HEK293 (cell line): ENCODE results near the gene CCR5AS.

Experiments
- CTCF ChIA-PET: fragments of 350-600 bp; formaldehyde crosslinking; extraction: SDS; loops from one replicate; lab custom pipeline; 2021; ENCODE audit warnings: antibody characterized with exemption; lab: Yijun Ruan, JAX
- POLR2A ChIA-PET: fragments of 300-600 bp; formaldehyde crosslinking; extraction: SDS; loops from one replicate; lab custom pipeline; 2020; ENCODE audit warnings: antibody characterized with exemption, inconsistent platforms; lab: Yijun Ruan, JAX
- H3K27ac ChIP-seq: fragments of 200-500 bp; sonication (Bioruptor generic); 2 replicates; pipeline ENCODE4 v1.5.1; 2014; ENCODE audit warnings: low read depth, low read length, control low read depth, inconsistent platforms; ENCODE audit errors: extremely low read depth
- H3K36me3 ChIP-seq, 2 experiments: fragments of 200-500 bp in 1 of 2; sonication (Bioruptor generic) in 1 of 2; 1 replicate in 1 of 2; 2 replicates in 1 of 2; pipeline ENCODE4 v1.5.1; 2014 to 2017; ENCODE audit warnings: inconsistent platforms in 2 of 2, low read length in 2 of 2; ENCODE audit not compliant: control insufficient read depth in 2 of 2, insufficient read depth in 1 of 2
- H3K4me1 ChIP-seq: fragments of 200-500 bp; sonication (Bioruptor generic); 2 replicates; pipeline ENCODE4 v1.5.1; 2014; ENCODE audit warnings: mild to moderate bottlenecking, low read length, inconsistent platforms; ENCODE audit not compliant: control insufficient read depth, insufficient read depth
- H3K4me3 ChIP-seq: 2 replicates; pipeline ENCODE4 v1.5.1; 2011; ENCODE audit warnings: low read depth, mild to moderate bottlenecking, control low read depth, low read length, moderate library complexity
- H3K9me3 ChIP-seq: fragments of 200-500 bp; sonication (Bioruptor generic); 2 replicates; pipeline ENCODE4 v1.5.1; 2014; ENCODE audit warnings: low read depth, low read length, inconsistent platforms; ENCODE audit not compliant: control insufficient read depth, insufficient read depth
- ATF2 ChIP-seq: fragments of 450-650 bp; formaldehyde crosslinking; IDR thresholded peaks from 2 replicates; pipeline ENCODE4 v1.5.1; 2016; ENCODE audit warnings: missing biosample characterization, missing genetic modification characterization, low read depth
- KLF10 ChIP-seq: fragments of 450-650 bp; IDR thresholded peaks from 2 replicates; pipeline ENCODE4 v1.5.1; 2018; ENCODE audit warnings: missing biosample characterization, mild to moderate bottlenecking, missing genetic modification characterization
- PRDM6 ChIP-seq: fragments of 450-650 bp; formaldehyde crosslinking; IDR thresholded peaks from 2 replicates; pipeline ENCODE4 v1.5.1; 2017; ENCODE audit warnings: missing biosample characterization, missing genetic modification characterization
- ZBTB1 ChIP-seq: fragments of 450-650 bp; formaldehyde crosslinking; IDR thresholded peaks from 2 replicates; pipeline ENCODE4 v1.5.1; 2016; ENCODE audit warnings: missing biosample characterization, missing genetic modification characterization
- ZNF132 ChIP-seq: fragments of 450-650 bp; formaldehyde crosslinking; IDR thresholded peaks from 2 replicates; pipeline ENCODE4 v1.5.1; 2017; ENCODE audit warnings: missing biosample characterization, missing genetic modification characterization, borderline replicate concordance
- ZNF398 ChIP-seq: fragments of 450-650 bp; formaldehyde crosslinking; IDR thresholded peaks from 2 replicates; pipeline ENCODE4 v1.5.1; 2017; ENCODE audit warnings: missing biosample characterization, missing genetic modification characterization
- ZNF433 ChIP-seq: fragments of 450-650 bp; formaldehyde crosslinking; IDR thresholded peaks from 2 replicates; pipeline ENCODE4 v1.5.1; 2016; ENCODE audit warnings: missing biosample characterization, missing genetic modification characterization, low read depth
- ZNF624 ChIP-seq: fragments of 450-650 bp; formaldehyde crosslinking; IDR thresholded peaks from 2 replicates; pipeline ENCODE4 v1.5.1; 2017; ENCODE audit warnings: missing biosample characterization, missing genetic modification characterization
- ZNF660 ChIP-seq: fragments of 450-650 bp; IDR thresholded peaks from 2 replicates; pipeline ENCODE4 v1.5.1; 2018; ENCODE audit warnings: missing biosample characterization, mild to moderate bottlenecking, missing genetic modification characterization
- ZNF785 ChIP-seq: fragments of 450-650 bp; formaldehyde crosslinking; IDR thresholded peaks from 2 replicates; pipeline ENCODE4 v1.5.1; 2016; ENCODE audit warnings: missing biosample characterization, missing genetic modification characterization
- ZNF843 ChIP-seq: fragments of 450-650 bp; formaldehyde crosslinking; IDR thresholded peaks from 2 replicates; pipeline ENCODE4 v1.5.1; 2016; ENCODE audit warnings: missing biosample characterization, missing genetic modification characterization
- ZSCAN18 ChIP-seq: fragments of 450-650 bp; formaldehyde crosslinking; IDR thresholded peaks from 2 replicates; pipeline ENCODE4 v1.5.1; 2016; ENCODE audit warnings: missing biosample characterization, missing genetic modification characterization
- ZSCAN5A ChIP-seq: fragments of 450-650 bp; formaldehyde crosslinking; IDR thresholded peaks from 2 replicates; pipeline ENCODE4 v1.5.1; 2016; ENCODE audit warnings: missing biosample characterization, missing genetic modification characterization
- TF ChIP-seq, protein P1 (sequence below): fragments of 450-650 bp; formaldehyde crosslinking; IDR thresholded peaks from 2 replicates; pipeline ENCODE4 v1.5.1; 2016; ENCODE audit warnings: missing biosample characterization, missing genetic modification characterization
- TF ChIP-seq, protein P2 (sequence below): fragments of 450-650 bp; formaldehyde crosslinking; IDR thresholded peaks from 2 replicates; pipeline ENCODE4 v1.5.1; 2017; ENCODE audit warnings: missing biosample characterization, missing genetic modification characterization
- TF ChIP-seq, protein P3 (sequence below): fragments of 450-650 bp; formaldehyde crosslinking; IDR thresholded peaks from 2 replicates; pipeline ENCODE4 v1.5.1; 2016; ENCODE audit warnings: missing biosample characterization, missing genetic modification characterization

CCR5AS gene

GRCh38 chr3:46351646-46352045, 55.2 kb downstream of the CCR5AS start (continued):
- TF ChIP-seq PRDM6 (tag by site-specific recombination) (no peak), ZBTB1 (no peak), ZSCAN5A (no peak), ZNF785 (tag by site-specific recombination) (no peak)
- TF ChIP-seq, protein P1, sequence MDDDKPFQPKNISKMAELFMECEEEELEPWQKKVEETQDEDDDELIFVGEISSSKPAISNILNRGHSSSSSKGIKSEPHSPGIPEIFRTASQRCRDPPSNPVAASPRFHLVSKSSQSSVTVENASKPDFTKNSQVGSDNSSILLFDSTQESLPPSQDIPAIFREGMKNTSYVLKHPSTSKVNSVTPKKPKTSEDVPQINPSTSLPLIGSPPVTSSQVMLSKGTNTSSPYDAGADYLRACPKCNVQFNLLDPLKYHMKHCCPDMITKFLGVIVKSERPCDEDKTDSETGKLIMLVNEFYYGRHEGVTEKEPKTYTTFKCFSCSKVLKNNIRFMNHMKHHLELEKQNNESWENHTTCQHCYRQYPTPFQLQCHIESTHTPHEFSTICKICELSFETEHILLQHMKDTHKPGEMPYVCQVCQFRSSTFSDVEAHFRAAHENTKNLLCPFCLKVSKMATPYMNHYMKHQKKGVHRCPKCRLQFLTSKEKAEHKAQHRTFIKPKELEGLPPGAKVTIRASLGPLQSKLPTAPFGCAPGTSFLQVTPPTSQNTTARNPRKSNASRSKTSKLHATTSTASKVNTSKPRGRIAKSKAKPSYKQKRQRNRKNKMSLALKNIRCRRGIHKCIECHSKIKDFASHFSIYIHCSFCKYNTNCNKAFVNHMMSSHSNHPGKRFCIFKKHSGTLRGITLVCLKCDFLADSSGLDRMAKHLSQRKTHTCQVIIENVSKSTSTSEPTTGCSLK (tag by site-specific recombination) = no peak

GRCh38 chr3:46350262-46350565, 56.7 kb downstream of the CCR5AS start:
- no peak overlapping the region for H3K4me3 ChIP-seq
- TF ChIP-seq KLF10 (tag by site-specific recombination) (no peak), ATF2 (no peak), ZSCAN18 (tag by site-specific recombination) (no peak)
- no peaks in the 10 kb centered on the region for H3K9me3 ChIP-seq
- ChIA-PET POLR2A (no interaction called here), CTCF (interaction anchor here (0.6 to 0.7 kb wide), 2 partner anchors 27 to 412 kb away, joined by 3 read pairs; no protein-coding TSS in a partner anchor)
- no peak overlapping the region for H3K27ac ChIP-seq
- H3K4me1 ChIP-seq = no peaks in the 10 kb centered on the region
- H3K36me3 ChIP-seq = no peaks in the 10 kb centered on the region

- Histone ChIP-seq H3K36me3 (no peaks in the 10 kb centered on the region), H3K27ac (no peak overlapping the region), H3K4me3 (no peak overlapping the region), H3K4me1 (no peaks in the 10 kb centered on the region), H3K9me3 (no peaks in the 10 kb centered on the region)
- ChIA-PET POLR2A (no interaction called here), CTCF (interaction anchor here (0.6 to 0.7 kb wide), 2 partner anchors 28 to 411 kb away, joined by 3 read pairs; no protein-coding TSS in a partner anchor)
- no peak for TF ChIP-seq ZNF433 (tag by site-specific recombination)
- no peak for TF ChIP-seq ZNF132
- TF ChIP-seq ZNF843 = no peak
- no peak for TF ChIP-seq ZNF398
- TF ChIP-seq, protein P2, sequence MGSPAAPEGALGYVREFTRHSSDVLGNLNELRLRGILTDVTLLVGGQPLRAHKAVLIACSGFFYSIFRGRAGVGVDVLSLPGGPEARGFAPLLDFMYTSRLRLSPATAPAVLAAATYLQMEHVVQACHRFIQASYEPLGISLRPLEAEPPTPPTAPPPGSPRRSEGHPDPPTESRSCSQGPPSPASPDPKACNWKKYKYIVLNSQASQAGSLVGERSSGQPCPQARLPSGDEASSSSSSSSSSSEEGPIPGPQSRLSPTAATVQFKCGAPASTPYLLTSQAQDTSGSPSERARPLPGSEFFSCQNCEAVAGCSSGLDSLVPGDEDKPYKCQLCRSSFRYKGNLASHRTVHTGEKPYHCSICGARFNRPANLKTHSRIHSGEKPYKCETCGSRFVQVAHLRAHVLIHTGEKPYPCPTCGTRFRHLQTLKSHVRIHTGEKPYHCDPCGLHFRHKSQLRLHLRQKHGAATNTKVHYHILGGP (tag by site-specific recombination) = no peak
- no peak for TF ChIP-seq ZNF624 (tag by site-specific recombination)
- TF ChIP-seq, protein P3, sequence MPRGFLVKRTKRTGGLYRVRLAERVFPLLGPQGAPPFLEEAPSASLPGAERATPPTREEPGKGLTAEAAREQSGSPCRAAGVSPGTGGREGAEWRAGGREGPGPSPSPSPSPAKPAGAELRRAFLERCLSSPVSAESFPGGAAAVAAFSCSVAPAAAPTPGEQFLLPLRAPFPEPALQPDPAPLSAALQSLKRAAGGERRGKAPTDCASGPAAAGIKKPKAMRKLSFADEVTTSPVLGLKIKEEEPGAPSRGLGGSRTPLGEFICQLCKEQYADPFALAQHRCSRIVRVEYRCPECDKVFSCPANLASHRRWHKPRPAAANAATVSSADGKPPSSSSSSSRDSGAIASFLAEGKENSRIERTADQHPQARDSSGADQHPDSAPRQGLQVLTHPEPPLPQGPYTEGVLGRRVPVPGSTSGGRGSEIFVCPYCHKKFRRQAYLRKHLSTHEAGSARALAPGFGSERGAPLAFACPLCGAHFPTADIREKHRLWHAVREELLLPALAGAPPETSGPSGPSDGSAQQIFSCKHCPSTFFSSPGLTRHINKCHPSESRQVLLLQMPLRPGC = no peak
- TF ChIP-seq ZNF660 (tag by site-specific recombination) = no peak
Observed at GRCh38 chr3:46349484-46350261, 57.2 kb downstream of the CCR5AS start.
